CD14-positive monocyte (primary cell): Measurements from ENCODE around the gene GJC1. TPM values are rescaled to one million over a fixed set of nuclear protein-coding genes. Genes with fewer than 3 reads are reported as not detected.
A peak's percentile ranks its signal among the peaks of the same experiment; 100 is the strongest.

Experiments used
- DNase-seq, 3 donors: peaks; one replicate each; pipeline ENCODE4 v3.0.0-alpha.2; 2011 to 2022
- H2AFZ ChIP-seq: 2 replicates; pipeline ENCODE4 v1.6.0; 2012; ENCODE audit warnings: mild to moderate bottlenecking, low read depth, low read length, inconsistent platforms; ENCODE audit not compliant: insufficient read depth, poor library complexity, severe bottlenecking
- H3K27ac ChIP-seq, 2 donors: 1 replicate in 1 of 2; 2 replicates in 1 of 2; pipeline ENCODE4 v1.5.1; 2012 to 2013; ENCODE audit warnings: low read length in 2 of 2, control low read depth in 1 of 2, inconsistent platforms in 1 of 2, low read depth in 1 of 2, mild to moderate bottlenecking in 1 of 2
- H3K27me3 ChIP-seq, 2 donors: one replicate each; pipeline versions ENCODE4 v1.6.0 to v1.6.1; 2011 to 2013; ENCODE audit warnings: low read length in 2 of 2; ENCODE audit not compliant: control insufficient read depth in 2 of 2, insufficient read depth in 2 of 2
- H3K36me3 ChIP-seq, 2 donors: replicated peaks in 1 of 2; 1 replicate in 1 of 2; 2 replicates in 1 of 2; pipeline versions ENCODE4 v1.5.1 to v1.6.1; 2012 to 2013; ENCODE audit warnings: low read length in 2 of 2, control low read depth in 1 of 2, inconsistent platforms in 1 of 2, mild to moderate bottlenecking in 1 of 2; ENCODE audit not compliant: insufficient read depth in 2 of 2, control insufficient read depth in 1 of 2
- H3K4me1 ChIP-seq, 2 donors: 1 replicate in 1 of 2; 2 replicates in 1 of 2; pipeline versions ENCODE4 v1.5.1 to v1.6.1; 2012 to 2013; ENCODE audit warnings: low read length in 2 of 2, control low read depth in 1 of 2, inconsistent platforms in 1 of 2, mild to moderate bottlenecking in 1 of 2, moderate library complexity in 1 of 2; ENCODE audit not compliant: insufficient read depth in 2 of 2, control insufficient read depth in 1 of 2
- H3K4me2 ChIP-seq: replicated peaks from 2 replicates; pipeline ENCODE3; 2012; ENCODE audit warnings: low read length, moderate library complexity, mild to moderate bottlenecking; ENCODE audit not compliant: poor library complexity, severe bottlenecking; ENCODE audit errors: extremely low read depth
- H3K4me3 ChIP-seq, 3 experiments: fragments of 200-600 bp in 1 of 3; sonication (generic) in 1 of 3; replicated peaks in 1 of 3; 1 replicate in 2 of 3; 2 replicates in 1 of 3; pipeline ENCODE4 v1.5.1; 2011 to 2013; ENCODE audit warnings: low read length in 3 of 3, mild to moderate bottlenecking in 3 of 3, control low read depth in 2 of 3, low read depth in 2 of 3, inconsistent platforms in 1 of 3, moderate library complexity in 1 of 3
- H3K79me2 ChIP-seq: 2 replicates; pipeline ENCODE4 v1.6.0; 2012; ENCODE audit warnings: mild to moderate bottlenecking, control low read depth, inconsistent platforms, low read length, moderate library complexity; ENCODE audit not compliant: insufficient read depth
- H3K9ac ChIP-seq: 2 replicates; pipeline ENCODE4 v1.6.0; 2017; ENCODE audit warnings: low read length, mild to moderate bottlenecking; ENCODE audit not compliant: insufficient read depth, poor library complexity, severe bottlenecking
- H3K9me3 ChIP-seq, 2 donors: replicated peaks in 1 of 2; 1 replicate in 1 of 2; 2 replicates in 1 of 2; pipeline versions ENCODE4 v1.5.1 to v1.6.1; 2012 to 2013; ENCODE audit warnings: low read length in 2 of 2, control low read depth in 1 of 2; ENCODE audit not compliant: control insufficient read depth in 1 of 2, insufficient read depth in 1 of 2
- H4K20me1 ChIP-seq: 2 replicates; pipeline ENCODE4 v1.6.0; 2012; ENCODE audit warnings: mild to moderate bottlenecking, low read length, control low read depth, moderate library complexity; ENCODE audit not compliant: insufficient read depth
- H3K27ac Mint-ChIP-seq, 7 donors: one replicate each; pipeline ENCODE4 v1.8.0; 2020; ENCODE audit warnings: mild to moderate bottlenecking in 7 of 7, mixed read lengths in 7 of 7, moderate library complexity in 6 of 7, inconsistent platforms in 2 of 7
- H3K27me3 Mint-ChIP-seq, 3 donors: one replicate each; pipeline ENCODE4 v1.8.0; 2021 to 2022; ENCODE audit warnings: low read depth in 3 of 3, mild to moderate bottlenecking in 3 of 3, mixed read lengths in 3 of 3, moderate library complexity in 3 of 3, inconsistent platforms in 1 of 3
- H3K36me3 Mint-ChIP-seq, 2 donors: one replicate each; pipeline ENCODE4 v1.8.0; 2020; ENCODE audit warnings: mixed read lengths in 2 of 2, inconsistent platforms in 1 of 2, mild to moderate bottlenecking in 1 of 2
- H3K4me1 Mint-ChIP-seq: one replicate; pipeline ENCODE4 v1.8.0; 2020; ENCODE audit warnings: mild to moderate bottlenecking, mixed read lengths
- H3K4me3 Mint-ChIP-seq, 2 donors: one replicate each; pipeline ENCODE4 v1.8.0; 2020; ENCODE audit warnings: mild to moderate bottlenecking in 2 of 2, mixed read lengths in 2 of 2, moderate library complexity in 1 of 2
- H3K9me3 Mint-ChIP-seq, 7 donors: one replicate each; pipeline ENCODE4 v1.8.0; 2020 to 2022; ENCODE audit warnings: mixed read lengths in 7 of 7, mild to moderate bottlenecking in 6 of 7, moderate library complexity in 6 of 7, inconsistent platforms in 2 of 7
- CTCF ChIP-seq: fragments of 200-600 bp; IDR thresholded peaks from one replicate; pipeline ENCODE4 v1.8.0; 2022; ENCODE audit warnings: antibody characterized with exemption, mild to moderate bottlenecking
- WGBS: methylation state at CpG from one replicate; pipeline ENCODE4 v1.1.5; 2013; ENCODE audit warnings: missing lambda C conversion rate; ENCODE audit not compliant: insufficient coverage; 5-methylcytosine and 5-hydroxymethylcytosine counted together
- intact Hi-C, 2 donors: fragments of 100-400 bp; cut with micrococcal nuclease; formaldehyde crosslinking; loops; one replicate each; pipeline versions ENCODE4 v1.15.0 to v1.15.1; 2023
- polyA plus RNA-seq, 3 donors: library from polyadenylated mRNA; depleted of rRNA in 1 of 3; unstranded in 2 of 3; stranded (reverse) in 1 of 3; fragments of 300-500 nt in 2 of 3; fragments of >200 nt in 1 of 3; fragmentation: Illumina TruSeq in 2 of 3; gene quantifications; 1 replicate in 2 of 3; 2 replicates in 1 of 3; pipeline ENCODE4 v1.2.3, GENCODE V29; 2012 to 2021

The GJC1 gene
- polyA plus RNA-seq, 3 donors: not detected

- Histone ChIP-seq H3K36me3 (no peaks in the 10 kb centered on the region), H2AFZ (no peak overlapping the region)
- no peak overlapping the region for H3K4me3 Mint-ChIP-seq
Observed at GRCh38 chr17:44797802-44798201, 32.3 kb downstream of the GJC1 start.

DNA sequence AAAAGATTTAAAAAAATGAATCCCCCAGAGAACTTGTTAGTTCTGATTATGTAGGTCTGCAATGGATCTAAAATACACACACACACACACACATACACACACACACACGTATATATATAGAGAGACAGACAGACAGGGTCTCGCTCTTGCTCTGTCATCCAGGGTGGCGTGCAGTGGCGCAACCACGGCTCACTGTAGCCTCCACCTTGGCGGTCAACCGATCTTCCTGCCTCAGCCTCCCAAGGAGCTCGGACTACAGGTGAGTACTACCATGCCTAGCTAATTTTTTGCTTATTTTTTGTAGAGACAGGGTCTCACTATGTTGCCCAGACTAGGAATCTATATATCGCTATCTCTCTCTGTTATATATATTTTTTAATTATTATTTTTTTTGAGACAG is 33.4 kb downstream of the GJC1 start:
- Mint-ChIP-seq H3K9me3 (peaks cover 0 to 3% (median 0%) of the 10 kb centered on the region in 7 donors), H3K27me3 (peaks cover 0 to 3% (median 0%) of the 10 kb centered on the region in 3 donors), H3K36me3 (peaks cover 0 to 6% of the 10 kb centered on the region in 2 donors), H3K4me1 (peaks cover 23% of the 10 kb centered on the region), H3K27ac (peak overlapping the region in 1 of 7 donors; percentile 58), H3K4me3 (no peak overlapping the region)
- H3K27ac ChIP-seq: no peak overlapping the region
- intact Hi-C loops: no loop called here
- no peaks in the 10 kb centered on the region for H3K27me3 ChIP-seq
- H3K4me2 ChIP-seq: no peak overlapping the region
- no peaks in the 10 kb centered on the region for H3K79me2 ChIP-seq
- no CpG with 5 or more reads among the region's 9 CpGs for WGBS
- no peaks in the 10 kb centered on the region for H3K36me3 ChIP-seq
- H3K9me3 ChIP-seq: no peaks in the 10 kb centered on the region
- no peak overlapping the region for H3K9ac ChIP-seq
- no peak for DNase-seq
- H3K4me3 ChIP-seq: no peak overlapping the region
- H3K4me1 ChIP-seq: peaks cover 18 to 20% of the 10 kb centered on the region in 2 donors
- H4K20me1 ChIP-seq: no peaks in the 10 kb centered on the region
- no peak overlapping the region for H2AFZ ChIP-seq
- no peak for TF ChIP-seq CTCF

More at GRCh38 chr17:44797802-44798201, 32.3 kb downstream of the GJC1 start:
- no peak overlapping the region for H3K9ac ChIP-seq
- no peak overlapping the region for H3K27ac ChIP-seq
- no peaks in the 10 kb centered on the region for H3K27me3 ChIP-seq
- peaks cover under 1 to 9% (median 3%) of the 10 kb centered on the region in 3 donors for H3K27me3 Mint-ChIP-seq
- H4K20me1 ChIP-seq: no peaks in the 10 kb centered on the region
- peaks cover 18 to 20% of the 10 kb centered on the region in 2 donors for H3K4me1 ChIP-seq
- no peak for DNase-seq
- no peaks in the 10 kb centered on the region for H3K9me3 ChIP-seq
- 98% methylated on average over 10 of the region's 11 CpGs for WGBS
- H3K9me3 Mint-ChIP-seq: peaks cover 0 to 3% (median 0%) of the 10 kb centered on the region in 7 donors
- H3K4me2 ChIP-seq: no peak overlapping the region
- H3K36me3 Mint-ChIP-seq: peaks cover 0 to 6% of the 10 kb centered on the region in 2 donors
- H3K4me3 ChIP-seq: no peak overlapping the region
- no peak for TF ChIP-seq CTCF
- no peaks in the 10 kb centered on the region for H3K79me2 ChIP-seq
- peak overlapping the region in 1 of 7 donors; percentile 10 for H3K27ac Mint-ChIP-seq
- H3K4me1 Mint-ChIP-seq: peaks cover 23% of the 10 kb centered on the region
- intact Hi-C loops: no loop called here
